ENCODE data around the gene DMAC2L.
"Not testable (repeated sequence)": the region's sequence is repeated elsewhere in the genome, so short reads cannot be mapped to it uniquely, and the experiment has no call there.

GRCh38 chr14:50361473-50362403 is 49.6 kb downstream of the DMAC2L start:
- TF ChIP-seq POLR2A (IDR thresholded peaks at IDR 0.05), result not testable (repeated sequence)
- peak in 3 of 6 experiments; percentile 14 to 52 (median 37) for TF ChIP-seq CTCF (IDR thresholded peaks at IDR 0.05)
